Right lung (tissue), 10 donors: ENCODE measurements around the gene CAMLG. TPM values are rescaled to one million over a fixed set of nuclear protein-coding genes. Genes with fewer than 3 reads are reported as not detected.
A peak's percentile ranks its signal among the peaks of the same experiment; 100 is the strongest.
"Not testable (repeated sequence)": the region's sequence is repeated elsewhere in the genome, so short reads cannot be mapped to it uniquely, and the experiment has no call there.

Experiments used
- DNase-seq, 2 donors: peaks; one replicate each; pipeline ENCODE4 v3.0.0-alpha.2; 2013
- long read RNA-seq, 8 donors: transcript quantifications; one replicate each; lab custom pipeline, GENCODE V29; 2026
- polyA plus RNA-seq, 5 donors: library from polyadenylated mRNA; unstranded; fragments of 120-200 nt; gene quantifications; one replicate each; pipeline versions ENCODE4 v1.2.1 to v1.2.3, GENCODE V29; 2013; ENCODE audit warnings: inconsistent platforms in 1 of 5, low replicate concordance in 1 of 5; ENCODE audit not compliant: insufficient read length in 5 of 5, insufficient read depth in 1 of 5

Gene CAMLG
- 10 to 100 TPM; 59.9 to 77.5 (median 65.5) TPM for polyA plus RNA-seq
- long read RNA-seq, donor 1, transcript CAMLG-201 (4 exons, 2,221 nt): major isoform, 30 of 57 reads
- long read RNA-seq, donor 1, transcript CAMLG-202 (3 exons, 895 nt): minor isoform, 7 of 57 reads
- long read RNA-seq, donor 1, partial matches to known transcripts: 12 of 57 reads
- long read RNA-seq, donor 1, other reads (novel, unspliced or antisense): 8 of 57 reads
- long read RNA-seq, donor 2, transcript CAMLG-201 (4 exons, 2,221 nt): major isoform, 23 of 42 reads
- long read RNA-seq, donor 2, transcript CAMLG-202 (3 exons, 895 nt): minor isoform, 5 of 42 reads
- long read RNA-seq, donor 2, partial matches to known transcripts: 14 of 42 reads
- long read RNA-seq, donor 2, other reads (novel, unspliced or antisense): 0 of 42 reads
- long read RNA-seq, donor 3, transcript CAMLG-202 (3 exons, 895 nt): minor isoform, 9 of 34 reads
- long read RNA-seq, donor 3, transcript CAMLG-201 (4 exons, 2,221 nt): major isoform, 20 of 34 reads
- long read RNA-seq, donor 3, partial matches to known transcripts: 0 of 34 reads
- long read RNA-seq, donor 3, other reads (novel, unspliced or antisense): 5 of 34 reads
- long read RNA-seq, donor 4, transcript CAMLG-201 (4 exons, 2,221 nt): major isoform, 13 of 39 reads
- long read RNA-seq, donor 4, transcript CAMLG-202 (3 exons, 895 nt): minor isoform, 6 of 39 reads
- long read RNA-seq, donor 4, partial matches to known transcripts: 14 of 39 reads
- long read RNA-seq, donor 4, other reads (novel, unspliced or antisense): 6 of 39 reads
- long read RNA-seq, donor 5, transcript CAMLG-201 (4 exons, 2,221 nt): major isoform, 29 of 79 reads
- long read RNA-seq, donor 5, transcript CAMLG-202 (3 exons, 895 nt): minor isoform, 9 of 79 reads
- long read RNA-seq, donor 5, partial matches to known transcripts: 34 of 79 reads
- long read RNA-seq, donor 5, other reads (novel, unspliced or antisense): 7 of 79 reads
- long read RNA-seq, donor 6, transcript CAMLG-201 (4 exons, 2,221 nt): major isoform, 33 of 94 reads
- long read RNA-seq, donor 6, transcript CAMLG-202 (3 exons, 895 nt): minor isoform, 11 of 94 reads
- long read RNA-seq, donor 6, partial matches to known transcripts: 40 of 94 reads
- long read RNA-seq, donor 6, other reads (novel, unspliced or antisense): 10 of 94 reads
- long read RNA-seq, donor 7, transcript CAMLG-201 (4 exons, 2,221 nt): major isoform, 11 of 20 reads
- long read RNA-seq, donor 7, partial matches to known transcripts: 0 of 20 reads
- long read RNA-seq, donor 7, other reads (novel, unspliced or antisense): 5 of 20 reads
- long read RNA-seq, donor 8, transcript CAMLG-201 (4 exons, 2,221 nt): major isoform, 7 of 15 reads
- long read RNA-seq, donor 8, partial matches to known transcripts: 6 of 15 reads
- long read RNA-seq, donor 8, other reads (novel, unspliced or antisense): 0 of 15 reads

DNA sequence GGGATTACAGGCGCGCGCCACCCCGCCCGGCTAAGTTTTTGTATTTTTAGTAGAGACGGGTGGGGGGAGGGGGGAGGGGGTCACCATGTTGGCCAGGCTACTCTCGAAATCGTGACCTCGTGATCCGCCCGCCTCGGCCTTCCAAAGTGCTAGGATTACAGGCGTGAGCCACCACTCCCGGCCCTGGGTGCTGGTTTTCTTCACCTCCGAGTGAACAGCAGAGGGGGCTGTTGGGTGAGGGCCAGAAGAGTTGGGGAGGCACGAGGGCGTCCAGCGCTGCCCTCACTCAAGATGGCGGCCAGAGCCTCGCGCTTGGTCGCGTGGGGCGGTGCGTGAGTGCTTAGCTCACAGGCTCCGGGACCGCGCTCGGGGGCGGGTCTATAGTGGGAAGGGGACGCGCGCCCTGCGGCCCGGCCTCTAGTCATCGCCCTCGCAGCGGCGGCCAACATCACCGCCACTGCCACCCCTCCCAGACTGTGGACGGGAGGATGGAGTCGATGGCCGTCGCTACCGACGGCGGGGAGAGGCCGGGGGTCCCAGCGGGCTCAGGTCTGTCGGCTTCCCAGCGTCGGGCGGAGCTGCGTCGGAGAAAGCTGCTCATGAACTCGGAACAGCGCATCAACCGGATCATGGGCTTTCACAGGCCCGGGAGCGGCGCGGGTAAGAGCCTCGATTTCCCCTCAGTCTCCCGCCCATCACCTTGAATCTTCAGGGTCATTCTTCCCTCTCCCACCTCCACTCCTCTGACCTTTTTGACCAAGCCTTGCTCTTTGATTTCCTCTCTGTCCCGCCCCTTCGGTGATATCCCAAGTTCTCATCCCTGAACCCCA lies at the start of gene CAMLG:
Gene CAMLG, plus strand, starts transcription at position 416 of the 830 bp plus-strand sequence. Its CDS starts 73 bp downstream, at position 489.
- peak; percentile 98 to 99 for DNase-seq

DNA sequence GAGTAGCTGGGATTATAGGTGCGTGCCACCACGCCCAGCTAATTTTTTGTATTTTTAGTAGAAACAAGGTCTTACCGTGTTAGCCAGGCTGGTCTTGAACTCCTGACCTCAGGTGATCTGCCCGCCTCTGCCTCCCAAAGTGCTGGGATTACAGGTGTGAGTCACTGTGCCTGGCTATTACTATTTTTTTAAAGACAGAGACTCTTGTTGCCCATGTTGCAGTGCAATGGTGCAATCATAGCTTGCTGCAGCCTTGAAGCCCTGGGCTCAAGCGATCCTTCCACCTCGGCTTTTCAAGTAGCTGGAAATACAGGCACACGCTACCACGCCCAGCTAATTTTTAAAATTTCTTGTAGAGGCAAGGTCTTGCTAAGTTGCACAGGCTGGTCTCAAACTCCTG lies 48.2 kb upstream of the CAMLG start:
- not testable (repeated sequence) for DNase-seq

DNA sequence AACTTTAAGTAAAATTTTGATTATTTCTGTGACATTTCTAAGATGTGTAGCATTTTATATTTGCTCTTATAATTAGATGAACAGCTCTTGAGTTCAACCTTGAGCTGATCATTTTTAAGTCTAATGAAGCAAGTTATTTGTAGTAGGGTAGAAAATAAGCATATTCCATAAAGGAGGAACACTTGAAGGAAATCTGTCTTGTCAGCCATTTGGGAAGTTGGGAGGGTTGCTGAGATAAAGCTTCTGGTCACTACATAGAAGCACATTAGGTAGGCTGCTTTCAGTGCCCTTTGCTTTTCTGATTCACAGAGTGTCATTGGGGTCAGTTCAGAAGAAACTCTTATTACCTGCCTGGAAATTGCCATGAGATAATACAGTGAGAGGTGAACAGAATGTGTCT lies 45.6 kb upstream of the CAMLG start:
- DNase-seq: no peak

DNA sequence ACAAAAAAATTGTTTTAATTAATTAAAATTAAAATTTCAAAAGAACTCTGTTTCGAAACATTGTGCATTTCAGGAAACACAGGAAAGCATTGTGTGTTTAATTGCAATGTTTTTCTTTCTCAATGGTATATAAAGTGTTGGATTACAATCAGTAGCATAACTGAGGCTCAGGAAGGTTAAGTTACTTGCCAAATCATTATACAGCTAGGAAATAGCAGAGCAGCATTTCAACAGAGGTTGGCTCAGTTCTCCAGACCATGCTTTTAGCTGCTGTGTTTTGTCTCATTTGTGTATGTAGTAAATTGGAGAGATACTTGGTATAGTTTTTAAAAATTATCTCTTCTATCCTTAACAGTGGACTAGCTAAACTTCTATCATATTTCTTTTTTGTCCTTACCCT lies 30.0 kb upstream of the CAMLG start:
- no peak for DNase-seq

DNA sequence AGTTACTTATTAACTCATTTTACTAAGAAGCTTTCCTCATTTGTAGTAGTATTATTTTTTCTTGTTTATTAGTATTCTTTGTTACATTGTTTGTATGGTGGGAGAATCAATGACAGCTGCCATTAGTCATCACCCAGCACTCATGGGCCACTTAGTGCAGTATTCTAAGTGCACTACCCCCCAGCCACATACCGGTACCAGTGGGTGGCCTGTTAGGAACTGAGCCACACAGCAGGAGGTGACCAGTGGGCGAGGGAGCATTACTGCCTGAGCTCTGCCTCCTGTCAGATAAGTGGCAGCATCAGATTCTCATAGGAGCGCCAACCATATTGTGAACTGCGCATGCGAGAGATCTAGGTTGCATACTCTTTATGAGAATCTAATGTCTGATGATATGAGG lies 24.2 kb upstream of the CAMLG start:
- no peak for DNase-seq

DNA sequence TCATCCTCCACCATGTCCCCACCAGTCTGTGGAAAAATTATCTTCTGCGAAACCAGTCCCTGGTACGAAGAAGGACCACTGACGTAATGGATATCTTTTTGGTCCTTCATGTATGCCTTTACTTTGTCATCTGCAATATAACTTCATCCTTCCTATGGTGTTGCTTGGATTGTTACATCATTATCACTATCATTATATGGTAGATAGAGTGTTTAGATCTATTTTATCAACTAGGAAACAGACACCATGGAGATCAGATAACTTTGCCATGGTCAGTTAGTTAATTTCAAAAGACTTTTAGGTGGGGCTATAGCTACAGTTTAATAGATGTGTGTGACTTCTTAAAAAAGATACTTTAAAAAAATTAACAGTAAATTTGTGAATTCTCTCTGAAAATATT lies 23.8 kb upstream of the CAMLG start:
- DNase-seq: no peak

DNA sequence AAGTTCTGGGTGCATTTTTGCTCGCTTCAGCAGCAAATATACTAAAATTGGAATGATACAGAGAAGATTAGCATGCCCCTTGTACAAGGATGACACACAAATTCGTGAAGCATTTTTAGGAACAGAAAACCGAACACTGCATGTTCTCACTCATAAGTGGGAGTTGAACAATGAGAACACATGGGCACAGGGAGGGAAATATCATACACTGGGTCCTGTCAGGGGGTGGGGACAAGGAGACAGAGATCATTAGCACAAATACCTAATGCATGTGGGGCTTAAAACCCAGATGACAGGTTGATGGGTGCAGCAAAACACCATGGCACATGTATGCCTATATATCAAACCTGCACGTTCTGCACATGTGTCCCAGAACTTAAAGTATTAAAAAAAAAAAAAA lies 22.9 kb upstream of the CAMLG start:
- not testable (repeated sequence) for DNase-seq

- no peak for DNase-seq
Observed at GRCh38 chr5:134724872-134725271, 13.5 kb upstream of the CAMLG start.

DNA sequence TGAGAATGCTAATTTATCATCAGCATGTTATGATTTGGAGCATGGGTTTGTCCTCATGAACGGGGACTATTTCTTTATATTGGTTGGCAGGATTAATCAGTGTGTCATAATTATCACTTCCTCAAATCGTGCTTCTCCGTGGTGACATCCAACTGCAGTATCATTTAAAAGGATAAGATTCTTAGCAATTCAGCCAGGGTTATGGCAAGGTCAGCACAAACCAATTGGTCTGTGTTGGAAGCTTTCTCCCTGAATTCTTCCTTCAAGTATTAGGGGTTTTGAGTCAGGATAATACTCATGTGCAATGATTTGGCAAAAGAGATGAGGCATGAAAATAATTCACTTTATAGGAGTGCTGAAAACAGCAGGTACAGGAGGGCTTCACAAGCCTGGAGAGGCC lies 5.5 kb upstream of the CAMLG start:
- DNase-seq: no peak

DNA sequence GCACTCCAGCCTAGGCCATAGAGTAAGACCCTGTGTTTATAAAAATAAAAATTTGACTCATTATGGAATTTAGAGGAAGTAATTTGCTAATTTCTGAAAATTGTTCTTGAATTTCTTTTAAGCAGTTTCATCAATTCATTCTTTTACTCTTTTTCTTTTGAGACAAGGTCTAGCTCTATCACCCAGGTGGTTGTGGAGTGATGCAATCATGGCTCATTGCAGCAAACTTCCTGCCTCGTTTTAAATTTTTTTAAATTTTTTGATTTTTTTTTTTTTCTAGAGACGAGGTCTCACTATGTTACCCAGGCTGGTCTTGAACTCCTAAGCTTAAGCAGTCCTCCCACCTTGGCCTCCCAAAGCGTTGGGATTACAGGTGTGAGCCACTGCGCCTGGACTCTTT lies 3.1 kb upstream of the CAMLG start:
- DNase-seq: no peak

DNA sequence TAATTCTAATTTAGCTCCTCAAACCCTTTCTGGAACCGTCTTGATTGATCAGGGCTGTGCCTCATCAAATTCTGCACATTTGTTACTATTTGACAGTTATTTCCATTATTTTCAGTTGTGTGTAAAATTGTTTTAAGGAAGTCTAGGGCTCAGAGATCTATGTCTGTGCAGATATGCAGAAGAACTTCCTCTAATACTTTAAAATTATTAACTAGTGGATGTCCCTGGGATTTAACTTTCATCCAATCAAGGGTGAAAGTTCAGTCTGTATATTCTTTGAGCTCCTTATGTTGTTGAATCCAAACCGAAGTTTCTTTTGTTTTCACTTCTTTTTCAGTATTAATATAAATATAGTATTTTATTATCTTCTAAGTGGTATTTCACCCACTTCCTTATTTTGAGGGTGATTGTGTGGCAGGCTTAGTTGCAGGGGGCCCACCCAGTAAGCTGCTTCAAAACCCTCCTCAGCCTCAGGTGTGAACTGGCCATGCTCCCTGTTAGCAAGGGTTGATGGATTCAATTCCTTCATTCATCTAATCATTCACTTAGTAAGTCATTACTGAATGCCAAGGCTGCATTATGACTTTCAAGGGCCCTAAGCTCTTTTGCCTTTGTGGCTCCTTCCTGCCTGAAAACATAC lies 2.1 kb upstream of the CAMLG start:
- no peak for DNase-seq

DNA sequence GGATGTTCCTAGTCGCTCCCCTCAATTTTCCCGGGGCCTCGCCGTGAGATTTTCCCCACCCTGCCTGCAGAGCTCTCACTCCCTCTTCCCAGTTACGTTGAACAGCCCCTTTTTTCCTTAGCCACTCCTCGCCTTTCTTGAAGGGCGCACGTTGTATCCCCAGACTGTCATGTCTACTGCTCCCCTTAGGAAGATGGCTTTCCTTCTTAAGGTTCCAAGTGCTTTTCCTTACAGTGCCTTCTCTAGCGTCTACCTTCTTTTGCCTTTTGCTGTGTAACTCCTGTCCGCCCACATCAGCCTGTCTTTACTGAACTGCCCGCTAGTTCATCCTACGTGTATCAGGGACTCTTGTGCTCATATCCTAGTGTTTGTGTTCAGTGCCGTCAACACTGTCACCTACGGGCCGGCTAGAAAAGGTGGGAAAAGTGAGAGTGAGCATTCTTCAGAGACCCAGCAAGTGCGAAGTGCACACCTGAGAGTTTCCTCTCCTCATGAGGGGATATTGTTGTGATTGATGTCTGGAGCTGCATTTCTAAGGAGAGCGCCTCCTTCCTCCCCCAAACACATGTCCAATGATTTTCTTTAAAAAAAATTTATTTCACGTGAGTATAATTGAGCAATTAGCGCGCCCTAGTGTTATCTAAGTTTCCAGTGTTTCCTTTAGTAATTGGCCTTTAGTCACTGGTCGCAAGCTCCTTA lies 764 bp downstream of the CAMLG start:
- peak; percentile 31 to 46 for DNase-seq

GRCh38 chr5:134741052-134741451 lies 2.7 kb downstream of the CAMLG start:
- no peak for DNase-seq

DNA sequence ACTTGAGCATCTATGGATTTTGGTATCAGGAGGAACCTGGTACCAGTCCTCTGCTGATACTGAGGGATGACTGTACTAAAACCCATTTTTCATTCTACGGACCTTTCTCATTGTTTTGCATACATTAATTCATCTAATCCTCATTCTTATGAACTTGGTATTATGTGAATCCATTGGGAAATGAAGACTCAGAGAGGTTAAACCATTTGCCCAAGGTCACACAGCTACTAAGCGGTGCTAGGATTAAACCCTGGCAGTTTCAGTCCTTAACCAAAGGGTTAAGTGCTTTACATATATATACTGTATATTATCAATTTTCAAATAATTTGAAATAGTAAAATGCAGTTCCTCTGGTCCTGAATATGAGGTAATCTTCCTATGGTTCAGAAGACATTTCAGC lies 3.8 kb downstream of the CAMLG start:
- no peak for DNase-seq

- no peak for DNase-seq
Observed at GRCh38 chr5:134749415-134749814, 11.1 kb downstream of the CAMLG start.

DNA sequence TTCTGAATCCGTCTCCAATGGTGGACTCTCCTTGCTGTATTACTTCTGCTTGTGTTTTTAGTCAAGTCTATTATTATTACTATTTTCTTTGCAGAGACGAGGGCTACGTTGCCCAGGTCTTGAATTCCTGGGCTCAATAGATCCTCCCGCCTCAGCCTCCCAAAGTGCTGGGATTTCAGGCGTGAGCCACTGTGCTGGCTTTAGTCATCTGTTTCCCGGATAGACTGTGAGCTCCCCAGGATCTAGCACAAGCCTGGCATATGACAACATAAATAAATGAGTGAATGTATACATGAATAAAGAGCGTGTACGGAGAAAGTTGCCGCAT lies 19.8 kb downstream of the CAMLG start:
- no peak for DNase-seq

GRCh38 chr5:134758504-134759341 lies 20.4 kb downstream of the CAMLG start, which contains the start of gene DDX46:
TSS of gene DDX46 (plus strand) at chr5:134758779. CDS start at chr5:134758939, 160 bp downstream.
- peak; percentile 84 to 88 for DNase-seq

DNA sequence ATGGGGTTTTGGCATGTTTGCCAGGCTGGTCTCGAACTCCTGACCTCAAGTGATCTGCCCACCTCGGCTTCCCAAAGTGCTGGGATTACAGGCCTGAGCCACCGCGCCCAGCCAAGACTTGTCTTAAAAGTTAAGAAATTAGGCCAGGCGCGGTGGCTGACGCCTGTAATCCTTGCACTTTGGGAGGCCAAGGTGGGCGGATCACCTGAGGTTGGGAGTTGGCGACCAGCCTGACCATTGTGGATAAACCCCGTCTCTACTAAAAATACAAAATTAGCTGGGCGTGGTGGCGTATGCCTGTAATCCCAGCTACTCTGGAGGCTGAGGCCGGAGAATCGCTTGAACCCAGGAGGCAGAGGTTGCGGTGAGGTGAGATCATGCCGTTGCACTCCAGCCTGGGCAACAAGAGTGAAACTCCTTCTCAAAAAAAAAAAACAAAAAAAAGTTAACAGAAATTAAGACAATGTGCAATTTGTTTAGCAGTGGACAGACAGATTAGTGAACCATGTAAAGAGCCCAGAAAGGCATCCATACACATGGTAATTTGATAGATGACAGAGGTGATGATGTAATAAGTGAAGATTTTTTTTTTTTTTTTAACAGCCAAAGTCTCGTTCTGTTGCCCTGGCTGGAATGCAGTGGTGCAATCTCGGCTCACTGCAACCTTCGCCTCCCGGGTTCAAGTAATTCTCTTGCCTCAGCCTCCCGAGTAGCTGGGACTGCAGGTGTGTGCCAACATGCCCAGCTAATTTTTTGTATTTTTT lies 29.4 kb downstream of the CAMLG start:
- not testable (repeated sequence) for DNase-seq
